22Rv1 (cell line): Measurements from ENCODE around the gene RAB33B.
"Not testable (repeated sequence)": the region's sequence is repeated elsewhere in the genome, so short reads cannot be mapped to it uniquely, and the experiment has no call there.

ENCODE experiments used
- H3K27ac ChIP-seq: fragments of 450-650 bp; 2 replicates; pipeline ENCODE4 v1.5.1; 2017
- CTCF ChIP-seq: fragments of 450-650 bp; IDR thresholded peaks from 2 replicates; pipeline ENCODE4 v1.5.1; 2017; ENCODE audit warnings: mild to moderate bottlenecking
- ZFX ChIP-seq: fragments of 450-650 bp; IDR thresholded peaks from 2 replicates; pipeline ENCODE4 v1.6.1; 2017; ENCODE audit warnings: antibody characterized with exemption, borderline replicate concordance

RAB33B gene

DNA sequence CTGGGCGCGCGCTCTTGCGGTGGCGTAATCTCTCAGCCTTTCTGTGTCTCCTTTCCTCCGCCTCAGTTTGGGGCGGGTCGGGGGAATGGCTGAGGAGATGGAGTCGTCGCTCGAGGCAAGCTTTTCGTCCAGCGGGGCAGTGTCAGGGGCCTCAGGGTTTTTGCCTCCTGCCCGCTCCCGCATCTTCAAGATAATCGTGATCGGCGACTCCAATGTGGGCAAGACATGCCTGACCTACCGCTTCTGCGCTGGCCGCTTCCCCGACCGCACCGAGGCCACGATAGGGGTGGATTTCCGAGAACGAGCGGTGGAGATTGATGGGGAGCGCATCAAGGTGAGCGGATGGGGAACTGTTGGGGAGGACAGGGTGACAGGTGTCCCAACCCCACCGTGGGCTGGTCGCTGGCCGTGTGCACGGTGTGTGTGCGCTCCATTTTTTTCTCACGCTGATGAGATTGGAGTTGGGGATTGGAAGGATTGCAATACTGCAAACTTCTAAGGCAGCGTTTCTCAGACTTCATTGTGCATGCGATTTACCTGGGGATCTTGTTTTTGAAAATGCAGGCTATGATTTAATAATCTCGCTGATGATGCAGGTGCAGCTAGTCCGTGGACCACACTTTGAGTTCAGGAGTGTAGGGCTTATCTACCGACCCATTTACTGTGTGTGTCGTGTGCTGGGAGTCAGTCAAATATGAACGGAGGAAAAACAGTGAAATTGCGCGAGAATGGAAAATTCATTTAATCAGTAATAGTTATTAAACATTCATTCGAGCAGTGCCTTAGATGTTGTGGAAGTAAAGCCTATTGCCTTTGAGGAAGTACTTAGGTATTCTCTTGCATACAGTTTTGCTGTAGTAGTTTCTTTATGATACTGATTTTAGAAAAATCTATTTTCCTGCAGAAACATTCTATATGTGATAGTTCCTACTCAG lies at the start of gene RAB33B:
RAB33B (plus strand) TSS at position 11 of the 935 bp plus-strand sequence; CDS start at position 86, 75 bp downstream.
- TF ChIP-seq ZFX: no peak
- peak within 1 kb of the TSS; percentile 100 for H3K27ac ChIP-seq

GRCh38 chr4:139410312-139410711 lies 43.6 kb upstream of the RAB33B start:
- H3K27ac ChIP-seq: no peak overlapping the region
- no peak for TF ChIP-seq CTCF
- no peak for TF ChIP-seq ZFX

GRCh38 chr4:139414671-139415210 lies 39.2 kb upstream of the RAB33B start:
- not testable (repeated sequence) for H3K27ac ChIP-seq

- TF ChIP-seq CTCF (peak; percentile 81), ZFX (no peak)
- no peak overlapping the region for H3K27ac ChIP-seq
Observed at GRCh38 chr4:139416073-139416673, 37.7 kb upstream of the RAB33B start.

- TF ChIP-seq ZFX: no peak
- TF ChIP-seq CTCF: no peak
- H3K27ac ChIP-seq: no peak overlapping the region
Observed at GRCh38 chr4:139419388-139419914, 34.5 kb upstream of the RAB33B start.

DNA sequence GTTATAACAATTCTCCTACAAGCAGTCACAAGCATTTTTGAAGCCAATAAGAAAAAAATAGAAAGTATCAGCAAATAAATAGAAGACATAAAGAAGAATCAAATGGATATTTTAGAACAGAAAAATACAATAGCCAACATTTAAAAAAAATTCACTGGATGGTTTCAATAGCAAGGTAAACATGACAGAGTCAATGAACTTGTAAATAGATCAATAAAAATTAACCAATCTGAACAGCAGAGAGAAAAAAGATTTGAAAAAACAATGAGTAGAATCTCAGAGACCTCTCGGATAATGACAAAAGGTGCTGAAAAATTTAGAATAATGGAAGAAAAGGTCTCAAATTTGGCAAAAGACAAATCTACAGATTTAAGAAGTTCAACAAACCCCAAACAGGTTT lies 33.3 kb upstream of the RAB33B start:
- no peak overlapping the region for H3K27ac ChIP-seq
- TF ChIP-seq CTCF (no peak), ZFX (no peak)

- TF ChIP-seq ZFX: no peak
- no peak for TF ChIP-seq CTCF
- H3K27ac ChIP-seq: no peak overlapping the region
Observed at GRCh38 chr4:139436122-139436521, 17.8 kb upstream of the RAB33B start.

GRCh38 chr4:139438141-139438540 lies 15.8 kb upstream of the RAB33B start:
- H3K27ac ChIP-seq: no peak overlapping the region
- no peak for TF ChIP-seq CTCF
- TF ChIP-seq ZFX: no peak
